ENCODE measurements around the gene SMARCAL1. TPM values are rescaled to one million over a fixed set of nuclear protein-coding genes. Genes with fewer than 3 reads are reported as not detected.
A peak's percentile ranks its signal among the peaks of the same experiment; 100 is the strongest.

Gene SMARCAL1
- total RNA-seq, 4 donors from 2014 or later, result 6.3 to 15.8 (median 11.6) TPM

- TF ChIP-seq EP300 (IDR thresholded peaks at IDR 0.05), result no peak
- no peak for TF ChIP-seq CTCF (IDR thresholded peaks at IDR 0.05)
- TF ChIP-seq POLR2AphosphoS5 (IDR thresholded peaks at IDR 0.05), result no peak
- TF ChIP-seq POLR2A (IDR thresholded peaks at IDR 0.05; ENCODE audit: low read depth), result no peak
- intact Hi-C loops (cut with DNase I), result no loop called here
- no peak overlapping the region for H3K4me3 ChIP-seq
- H3K9me3 ChIP-seq, result no peaks in the 10 kb centered on the region
- peaks cover 33 to 47% (median 42%) of the 10 kb centered on the region in 4 donors for H3K4me1 ChIP-seq
- WGBS, result 59% methylated on average over 2 of the region's 2 CpGs
- H3K27me3 ChIP-seq, result no peaks in the 10 kb centered on the region
- peak overlapping the region; percentile 37 to 87 (median 84) for H3K27ac ChIP-seq (replicated peaks in 1 of 4)
- no peak for DNase-seq (ENCODE audit: extremely low spot score)
- no peaks in the 10 kb centered on the region for H3K36me3 ChIP-seq
Measured at GRCh38 chr2:216532562-216532961, 120.3 kb downstream of the SMARCAL1 start.

Other genes with a start within 250 kb of the SMARCAL1 start
- not detected for gene MARCHF4, start 40.0 kb upstream of the SMARCAL1 start, total RNA-seq
- 1,000 to 10,000 TPM; 1,371 to 1,915 (median 1,581) TPM for gene RPL37A, start 86.4 kb downstream of the SMARCAL1 start, total RNA-seq
- gene IGFBP2, start 220.9 kb downstream of the SMARCAL1 start, total RNA-seq, result 100 to 1,000 TPM; 188 to 446 (median 280) TPM

Data from esophagus muscularis mucosa (tissue), 4 donors.